ENCODE data around the gene AP2B1. TPM values are rescaled to one million over a fixed set of nuclear protein-coding genes. Genes with fewer than 3 reads are reported as not detected.

Gene AP2B1
- total RNA-seq, 1 experiment from 2014 or later = 70.2 TPM

DNA sequence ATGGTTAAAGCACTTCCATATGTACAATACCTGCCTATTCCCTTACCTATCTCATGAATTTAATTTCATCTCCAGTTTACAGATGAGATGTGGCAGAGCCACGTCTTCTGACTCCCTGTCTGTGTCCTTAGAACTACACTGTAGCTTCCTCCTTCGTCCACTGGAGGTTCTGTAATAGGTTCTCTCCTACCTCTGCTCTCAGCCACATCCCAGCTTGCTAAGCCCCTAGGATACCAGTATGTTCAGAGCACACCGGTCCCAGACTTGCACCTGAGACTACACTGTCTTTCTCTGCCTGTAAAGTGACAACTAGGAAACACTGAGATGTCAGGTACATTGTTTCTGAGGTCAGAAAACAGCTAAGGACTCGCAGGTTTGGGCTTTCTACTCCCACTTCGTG lies 140.5 kb downstream of the AP2B1 start:
- no peaks in the 10 kb centered on the region for H3K27me3 ChIP-seq (ENCODE audit: low read length)
- no peak overlapping the region for H3K4me2 ChIP-seq (ENCODE audit: low read length)
- ChIA-PET POLR2A (ENCODE audit: unreplicated experiment) (no interaction called here), CTCF (no interaction called here)
- DNase-seq (no peak), ATAC-seq (no peak)
- no TSS peak for BruUV-seq (replicated peaks)
- no peaks in the 10 kb centered on the region for H3K79me2 ChIP-seq (ENCODE audit: low read length)
- no peaks in the 10 kb centered on the region for H3K9me2 ChIP-seq (replicated peaks; ENCODE audit: low read length)
- no peaks in the 10 kb centered on the region for H3K4me1 ChIP-seq (ENCODE audit: insufficient read depth, low read length)
- intact Hi-C loops (cut with micrococcal nuclease) = no loop called here
- no peak overlapping the region for H3K4me3 ChIP-seq (ENCODE audit: low read length)
- H4K20me1 ChIP-seq (ENCODE audit: low read length) = no peaks in the 10 kb centered on the region
- H3K9me3 ChIP-seq (ENCODE audit: low read length) = no peaks in the 10 kb centered on the region
- TF ChIP-seq EZH2phosphoT487 (IDR thresholded peaks at IDR 0.05; ENCODE audit: borderline replicate concordance, low read length) = no peak
- no peak for TF ChIP-seq EZH2 (IDR thresholded peaks at IDR 0.05; ENCODE audit: low read length, unreplicated experiment)
- TF ChIP-seq, protein P1, sequence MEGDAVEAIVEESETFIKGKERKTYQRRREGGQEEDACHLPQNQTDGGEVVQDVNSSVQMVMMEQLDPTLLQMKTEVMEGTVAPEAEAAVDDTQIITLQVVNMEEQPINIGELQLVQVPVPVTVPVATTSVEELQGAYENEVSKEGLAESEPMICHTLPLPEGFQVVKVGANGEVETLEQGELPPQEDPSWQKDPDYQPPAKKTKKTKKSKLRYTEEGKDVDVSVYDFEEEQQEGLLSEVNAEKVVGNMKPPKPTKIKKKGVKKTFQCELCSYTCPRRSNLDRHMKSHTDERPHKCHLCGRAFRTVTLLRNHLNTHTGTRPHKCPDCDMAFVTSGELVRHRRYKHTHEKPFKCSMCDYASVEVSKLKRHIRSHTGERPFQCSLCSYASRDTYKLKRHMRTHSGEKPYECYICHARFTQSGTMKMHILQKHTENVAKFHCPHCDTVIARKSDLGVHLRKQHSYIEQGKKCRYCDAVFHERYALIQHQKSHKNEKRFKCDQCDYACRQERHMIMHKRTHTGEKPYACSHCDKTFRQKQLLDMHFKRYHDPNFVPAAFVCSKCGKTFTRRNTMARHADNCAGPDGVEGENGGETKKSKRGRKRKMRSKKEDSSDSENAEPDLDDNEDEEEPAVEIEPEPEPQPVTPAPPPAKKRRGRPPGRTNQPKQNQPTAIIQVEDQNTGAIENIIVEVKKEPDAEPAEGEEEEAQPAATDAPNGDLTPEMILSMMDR (conservative IDR thresholded peaks at IDR 0.05; ENCODE audit: low read depth, low read length) = no peak
- no peak overlapping the region for H2AFZ ChIP-seq (ENCODE audit: low read length)
- no peak overlapping the region for H3K9ac ChIP-seq (ENCODE audit: low read length)
- H3K27ac ChIP-seq (ENCODE audit: low read length) = no peak overlapping the region
- no peaks in the 10 kb centered on the region for H3F3A ChIP-seq (ENCODE audit: low read length, unreplicated experiment)
- H3K36me3 ChIP-seq (ENCODE audit: low read depth, low read length) = peaks cover 19% of the 10 kb centered on the region

DNA sequence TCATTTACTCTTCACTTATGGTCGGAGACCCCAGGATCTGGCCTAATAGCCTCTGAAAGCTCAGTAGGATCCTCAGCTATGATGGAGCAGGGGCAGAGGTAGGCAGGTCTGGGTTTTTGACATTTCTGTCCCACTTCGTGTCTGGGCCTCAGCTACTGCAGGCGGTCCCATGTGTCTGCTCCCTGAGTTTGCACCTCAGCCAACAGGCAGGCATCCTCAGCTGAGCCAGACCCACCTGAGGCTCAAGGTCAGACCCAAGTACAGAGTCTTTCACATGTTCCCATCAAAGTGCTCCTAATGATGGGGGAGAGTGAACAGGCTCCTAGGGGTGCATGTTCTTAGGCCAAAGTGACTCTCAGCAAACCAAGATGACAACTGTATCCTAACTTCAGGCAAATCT lies 141.4 kb downstream of the AP2B1 start:
- Histone ChIP-seq H3K4me1 (ENCODE audit: insufficient read depth, low read length) (no peaks in the 10 kb centered on the region), H3K9me3 (ENCODE audit: low read length) (no peaks in the 10 kb centered on the region), H3K4me3 (ENCODE audit: low read length) (no peak overlapping the region), H3K9ac (ENCODE audit: low read length) (no peak overlapping the region), H3K9me2 (replicated peaks; ENCODE audit: low read length) (no peaks in the 10 kb centered on the region), H4K20me1 (ENCODE audit: low read length) (no peaks in the 10 kb centered on the region), H3K4me2 (ENCODE audit: low read length) (no peak overlapping the region), H3K79me2 (ENCODE audit: low read length) (no peaks in the 10 kb centered on the region), H3K36me3 (ENCODE audit: low read depth, low read length) (peaks cover 15% of the 10 kb centered on the region), H3K27ac (ENCODE audit: low read length) (no peak overlapping the region), H3F3A (ENCODE audit: low read length, unreplicated experiment) (no peaks in the 10 kb centered on the region), H2AFZ (ENCODE audit: low read length) (no peak overlapping the region), H3K27me3 (ENCODE audit: low read length) (no peaks in the 10 kb centered on the region)
- no TSS peak for BruUV-seq (replicated peaks)
- no peak for ATAC-seq
- TF ChIP-seq EZH2phosphoT487 (IDR thresholded peaks at IDR 0.05; ENCODE audit: borderline replicate concordance, low read length) (no peak), EZH2 (IDR thresholded peaks at IDR 0.05; ENCODE audit: low read length, unreplicated experiment) (no peak)
- TF ChIP-seq, protein P1 (conservative IDR thresholded peaks at IDR 0.05; ENCODE audit: low read depth, low read length) = no peak
- POLR2A ChIA-PET (ENCODE audit: unreplicated experiment) = no interaction called here
- intact Hi-C loops (cut with micrococcal nuclease) = no loop called here
- DNase-seq = no peak
- CTCF ChIA-PET = no interaction called here

DNA sequence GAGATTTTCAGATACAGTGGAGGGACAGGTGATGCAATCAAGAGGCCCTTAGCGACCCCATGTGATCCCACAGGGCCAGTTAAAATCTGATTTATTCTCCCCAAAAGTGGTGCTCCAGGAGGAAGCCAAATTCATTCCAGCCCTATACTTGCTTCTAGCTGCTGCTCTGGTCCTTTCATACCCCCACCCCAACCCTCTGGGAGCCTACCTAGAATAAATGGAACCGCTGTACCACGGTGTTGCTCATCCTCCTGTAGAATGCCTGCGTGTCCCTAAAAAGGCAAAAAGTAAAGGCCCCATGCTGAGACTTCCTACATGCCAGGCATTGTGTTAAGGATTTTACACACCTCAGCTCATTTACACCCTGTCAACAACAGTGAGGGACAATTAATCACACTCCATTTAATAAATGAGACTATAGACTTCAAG lies 142.3 kb downstream of the AP2B1 start:
- no peaks in the 10 kb centered on the region for H3K4me1 ChIP-seq (ENCODE audit: insufficient read depth, low read length)
- H2AFZ ChIP-seq (ENCODE audit: low read length) = no peak overlapping the region
- no peak for DNase-seq
- H3K9me2 ChIP-seq (replicated peaks; ENCODE audit: low read length) = no peaks in the 10 kb centered on the region
- H3K4me3 ChIP-seq (ENCODE audit: low read length) = no peak overlapping the region
- POLR2A ChIA-PET (ENCODE audit: unreplicated experiment) = no interaction called here
- H3K9me3 ChIP-seq (ENCODE audit: low read length) = no peaks in the 10 kb centered on the region
- intact Hi-C loops (cut with micrococcal nuclease) = no loop called here
- no peak for ATAC-seq
- H3F3A ChIP-seq (ENCODE audit: low read length, unreplicated experiment) = no peaks in the 10 kb centered on the region
- no peak overlapping the region for H3K9ac ChIP-seq (ENCODE audit: low read length)
- no peak for TF ChIP-seq EZH2phosphoT487 (IDR thresholded peaks at IDR 0.05; ENCODE audit: borderline replicate concordance, low read length)
- TF ChIP-seq, protein P1 (conservative IDR thresholded peaks at IDR 0.05; ENCODE audit: low read depth, low read length) = no peak
- no peak for TF ChIP-seq EZH2 (IDR thresholded peaks at IDR 0.05; ENCODE audit: low read length, unreplicated experiment)
- H3K4me2 ChIP-seq (ENCODE audit: low read length) = no peak overlapping the region
- no peaks in the 10 kb centered on the region for H3K27me3 ChIP-seq (ENCODE audit: low read length)
- no peaks in the 10 kb centered on the region for H4K20me1 ChIP-seq (ENCODE audit: low read length)
- peaks cover 7% of the 10 kb centered on the region for H3K36me3 ChIP-seq (ENCODE audit: low read depth, low read length)
- CTCF ChIA-PET = no interaction called here
- BruUV-seq (replicated peaks) = no TSS peak
- H3K27ac ChIP-seq (ENCODE audit: low read length) = no peak overlapping the region
- no peaks in the 10 kb centered on the region for H3K79me2 ChIP-seq (ENCODE audit: low read length)

Data from PC-3 (cell line).